ENCODE data around the gene NHLRC1. TPM values are rescaled to one million over a fixed set of nuclear protein-coding genes. Genes with fewer than 3 reads are reported as not detected.

Gene NHLRC1
- total RNA-seq, 1 experiment from 2014 or later: 1.4 TPM

DNA sequence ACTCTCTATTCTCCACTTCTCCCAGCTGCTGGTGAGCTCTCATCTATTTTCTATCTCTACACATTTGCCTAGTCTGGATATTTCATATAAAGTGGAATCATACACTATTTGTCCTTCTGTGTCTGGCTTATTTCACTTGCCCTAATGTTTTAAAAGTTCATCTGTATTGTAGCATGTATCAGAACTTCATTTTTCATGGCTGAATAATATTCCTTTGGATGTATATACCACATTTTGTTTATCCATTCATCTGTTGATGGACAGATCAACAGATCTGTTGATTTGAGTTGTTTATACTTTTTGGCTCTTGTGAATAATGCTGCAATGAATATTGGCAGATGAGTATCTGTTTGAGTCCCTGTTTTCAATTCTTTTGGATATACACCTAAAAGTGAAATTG lies 49.6 kb downstream of the NHLRC1 start (continued):
- TF ChIP-seq E2F5 (CRISPR knock-in tag; IDR thresholded peaks at IDR 0.05) (no peak), ZNF423 (CRISPR knock-in tag; IDR thresholded peaks at IDR 0.05) (no peak), ELF4 (CRISPR knock-in tag; IDR thresholded peaks at IDR 0.05; ENCODE audit: low read depth) (no peak), PRRX2 (CRISPR knock-in tag; IDR thresholded peaks at IDR 0.05) (no peak), NR2C2 (CRISPR knock-in tag; IDR thresholded peaks at IDR 0.05) (no peak), FOXK1 (CRISPR knock-in tag; IDR thresholded peaks at IDR 0.05) (no peak)
- TF ChIP-seq, protein P1, sequence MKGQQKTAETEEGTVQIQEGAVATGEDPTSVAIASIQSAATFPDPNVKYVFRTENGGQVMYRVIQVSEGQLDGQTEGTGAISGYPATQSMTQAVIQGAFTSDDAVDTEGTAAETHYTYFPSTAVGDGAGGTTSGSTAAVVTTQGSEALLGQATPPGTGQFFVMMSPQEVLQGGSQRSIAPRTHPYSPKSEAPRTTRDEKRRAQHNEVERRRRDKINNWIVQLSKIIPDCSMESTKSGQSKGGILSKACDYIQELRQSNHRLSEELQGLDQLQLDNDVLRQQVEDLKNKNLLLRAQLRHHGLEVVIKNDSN (CRISPR knock-in tag; IDR thresholded peaks at IDR 0.05): no peak
- TF ChIP-seq, protein P2, sequence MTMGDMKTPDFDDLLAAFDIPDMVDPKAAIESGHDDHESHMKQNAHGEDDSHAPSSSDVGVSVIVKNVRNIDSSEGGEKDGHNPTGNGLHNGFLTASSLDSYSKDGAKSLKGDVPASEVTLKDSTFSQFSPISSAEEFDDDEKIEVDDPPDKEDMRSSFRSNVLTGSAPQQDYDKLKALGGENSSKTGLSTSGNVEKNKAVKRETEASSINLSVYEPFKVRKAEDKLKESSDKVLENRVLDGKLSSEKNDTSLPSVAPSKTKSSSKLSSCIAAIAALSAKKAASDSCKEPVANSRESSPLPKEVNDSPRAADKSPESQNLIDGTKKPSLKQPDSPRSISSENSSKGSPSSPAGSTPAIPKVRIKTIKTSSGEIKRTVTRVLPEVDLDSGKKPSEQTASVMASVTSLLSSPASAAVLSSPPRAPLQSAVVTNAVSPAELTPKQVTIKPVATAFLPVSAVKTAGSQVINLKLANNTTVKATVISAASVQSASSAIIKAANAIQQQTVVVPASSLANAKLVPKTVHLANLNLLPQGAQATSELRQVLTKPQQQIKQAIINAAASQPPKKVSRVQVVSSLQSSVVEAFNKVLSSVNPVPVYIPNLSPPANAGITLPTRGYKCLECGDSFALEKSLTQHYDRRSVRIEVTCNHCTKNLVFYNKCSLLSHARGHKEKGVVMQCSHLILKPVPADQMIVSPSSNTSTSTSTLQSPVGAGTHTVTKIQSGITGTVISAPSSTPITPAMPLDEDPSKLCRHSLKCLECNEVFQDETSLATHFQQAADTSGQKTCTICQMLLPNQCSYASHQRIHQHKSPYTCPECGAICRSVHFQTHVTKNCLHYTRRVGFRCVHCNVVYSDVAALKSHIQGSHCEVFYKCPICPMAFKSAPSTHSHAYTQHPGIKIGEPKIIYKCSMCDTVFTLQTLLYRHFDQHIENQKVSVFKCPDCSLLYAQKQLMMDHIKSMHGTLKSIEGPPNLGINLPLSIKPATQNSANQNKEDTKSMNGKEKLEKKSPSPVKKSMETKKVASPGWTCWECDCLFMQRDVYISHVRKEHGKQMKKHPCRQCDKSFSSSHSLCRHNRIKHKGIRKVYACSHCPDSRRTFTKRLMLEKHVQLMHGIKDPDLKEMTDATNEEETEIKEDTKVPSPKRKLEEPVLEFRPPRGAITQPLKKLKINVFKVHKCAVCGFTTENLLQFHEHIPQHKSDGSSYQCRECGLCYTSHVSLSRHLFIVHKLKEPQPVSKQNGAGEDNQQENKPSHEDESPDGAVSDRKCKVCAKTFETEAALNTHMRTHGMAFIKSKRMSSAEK (CRISPR knock-in tag; IDR thresholded peaks at IDR 0.05; ENCODE audit: borderline replicate concordance): no peak
- TF ChIP-seq, protein P3, sequence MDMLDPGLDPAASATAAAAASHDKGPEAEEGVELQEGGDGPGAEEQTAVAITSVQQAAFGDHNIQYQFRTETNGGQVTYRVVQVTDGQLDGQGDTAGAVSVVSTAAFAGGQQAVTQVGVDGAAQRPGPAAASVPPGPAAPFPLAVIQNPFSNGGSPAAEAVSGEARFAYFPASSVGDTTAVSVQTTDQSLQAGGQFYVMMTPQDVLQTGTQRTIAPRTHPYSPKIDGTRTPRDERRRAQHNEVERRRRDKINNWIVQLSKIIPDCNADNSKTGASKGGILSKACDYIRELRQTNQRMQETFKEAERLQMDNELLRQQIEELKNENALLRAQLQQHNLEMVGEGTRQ (CRISPR knock-in tag; IDR thresholded peaks at IDR 0.05): no peak

- Mint-ChIP-seq H3K27me3 (ENCODE audit: low read depth) (no peaks in the 10 kb centered on the region), H3K9me3 (peaks cover 31% of the 10 kb centered on the region), H3K36me3 (peaks cover 9% of the 10 kb centered on the region), H3K4me3 (no peak overlapping the region), H3K4me1 (no peaks in the 10 kb centered on the region), H3K27ac (no peak overlapping the region)
- ATAC-seq: no peak
- DNase-seq (ENCODE audit: low spot score): no peak
- ChIA-PET POLR2A (no interaction called here), CTCF (no interaction called here)
- TF ChIP-seq SMAD4 (CRISPR knock-in tag; IDR thresholded peaks at IDR 0.05): no peak
- no peak for TF ChIP-seq ARID4B (CRISPR knock-in tag; IDR thresholded peaks at IDR 0.05; ENCODE audit: borderline replicate concordance)
- TF ChIP-seq ZNF232 (CRISPR knock-in tag; IDR thresholded peaks at IDR 0.05): no peak
- no peak for TF ChIP-seq SOX15 (CRISPR knock-in tag; IDR thresholded peaks at IDR 0.05)
- TF ChIP-seq, protein P4, sequence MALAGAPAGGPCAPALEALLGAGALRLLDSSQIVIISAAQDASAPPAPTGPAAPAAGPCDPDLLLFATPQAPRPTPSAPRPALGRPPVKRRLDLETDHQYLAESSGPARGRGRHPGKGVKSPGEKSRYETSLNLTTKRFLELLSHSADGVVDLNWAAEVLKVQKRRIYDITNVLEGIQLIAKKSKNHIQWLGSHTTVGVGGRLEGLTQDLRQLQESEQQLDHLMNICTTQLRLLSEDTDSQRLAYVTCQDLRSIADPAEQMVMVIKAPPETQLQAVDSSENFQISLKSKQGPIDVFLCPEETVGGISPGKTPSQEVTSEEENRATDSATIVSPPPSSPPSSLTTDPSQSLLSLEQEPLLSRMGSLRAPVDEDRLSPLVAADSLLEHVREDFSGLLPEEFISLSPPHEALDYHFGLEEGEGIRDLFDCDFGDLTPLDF (CRISPR knock-in tag; IDR thresholded peaks at IDR 0.05): no peak
- no peak for TF ChIP-seq TEAD4 (CRISPR knock-in tag; IDR thresholded peaks at IDR 0.05)
- no peak for TF ChIP-seq NFATC4 (CRISPR knock-in tag; IDR thresholded peaks at IDR 0.05)
- TF ChIP-seq ZNF396 (CRISPR knock-in tag; IDR thresholded peaks at IDR 0.05; ENCODE audit: borderline replicate concordance): no peak
These were observed 52.0 kb downstream of the NHLRC1 start for GRCh38 chr6:18070486-18070885.

Data from WTC11 (cell line).